ENCODE results near the gene HOXB3. TPM values are rescaled to one million over a fixed set of nuclear protein-coding genes. Genes with fewer than 3 reads are reported as not detected.
"Not testable (repeated sequence)": the region's sequence is repeated elsewhere in the genome, so short reads cannot be mapped to it uniquely, and the experiment has no call there.

HOXB3 gene
- total RNA-seq, 4 donors from 2014 or later: 11.4 to 48.7 (median 24.2) TPM

DNA sequence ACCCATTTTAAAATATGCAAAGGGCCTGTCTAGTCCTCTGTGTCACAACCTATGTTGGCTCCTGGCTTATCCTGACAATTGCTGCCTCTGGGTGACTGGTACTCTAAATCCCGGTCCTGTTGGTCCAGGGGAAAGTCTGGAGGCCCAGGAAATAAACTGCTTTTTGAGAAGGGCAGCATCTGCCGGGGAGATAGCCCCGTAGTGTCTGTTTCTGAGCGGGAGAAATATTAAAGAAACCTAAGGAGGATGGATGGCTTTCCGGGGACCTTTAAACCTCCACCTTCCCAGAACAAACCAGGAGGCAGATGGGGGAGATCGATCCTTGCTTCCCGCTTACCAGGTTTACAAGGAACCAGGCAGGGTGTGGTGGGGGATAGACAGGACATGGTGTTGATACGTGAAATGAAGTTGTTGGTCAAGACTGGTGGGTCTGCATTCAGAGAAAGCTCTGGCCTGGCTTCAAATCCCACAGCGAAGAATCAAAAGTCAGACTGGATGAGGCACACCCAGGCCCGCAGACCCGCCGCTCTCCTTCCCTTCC, 48.9 kb downstream of the HOXB3 start:
- Histone ChIP-seq H3K27ac (peak overlapping the region; percentile 90 to 98 (median 96)), H3K4me1 (peaks cover 8 to 34% (median 22%) of the 10 kb centered on the region in 3 donors), H3K4me3 (peak overlapping the region; percentile 73 to 81), H3K27me3 (no peaks in the 10 kb centered on the region), H3K36me3 (peaks cover 0 to 5% of the 10 kb centered on the region in 2 donors), H3K9me3 (no peaks in the 10 kb centered on the region)
- ATAC-seq: no peak
- 0 to 16% methylated on average over 7 to 11 of the region's 12 CpGs for WGBS, 2 donors (ENCODE audit: low coverage in 1 of 2)
- TF ChIP-seq CTCF (IDR thresholded peaks at IDR 0.05) (no peak), POLR2AphosphoS5 (IDR thresholded peaks at IDR 0.05) (no peak), POLR2A (IDR thresholded peaks at IDR 0.05) (no peak), EP300 (IDR thresholded peaks at IDR 0.05) (no peak)

DNA sequence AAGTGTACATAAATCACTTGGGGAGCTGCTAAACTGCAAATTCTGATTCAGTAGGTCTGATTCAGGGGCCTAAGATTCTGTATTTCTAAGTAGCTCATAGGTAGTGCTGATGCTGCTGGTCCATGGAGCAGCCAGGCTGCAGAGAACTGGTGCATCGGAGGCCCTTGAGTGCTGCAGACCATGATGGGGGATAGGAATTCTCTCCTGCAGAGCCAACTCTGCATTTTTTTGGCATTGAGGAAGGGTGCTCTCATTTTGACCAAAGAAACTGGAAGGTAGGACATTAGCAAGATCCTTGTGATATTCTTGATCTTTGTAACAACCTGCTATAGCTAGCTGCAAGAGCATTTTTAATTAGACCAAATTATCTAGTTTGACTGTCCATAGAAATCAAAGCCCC, 49.8 kb downstream of the HOXB3 start:
- H3K27me3 ChIP-seq: no peaks in the 10 kb centered on the region
- TF ChIP-seq CTCF (IDR thresholded peaks at IDR 0.05): no peak
- TF ChIP-seq POLR2A (IDR thresholded peaks at IDR 0.05): no peak
- TF ChIP-seq POLR2AphosphoS5 (IDR thresholded peaks at IDR 0.05): no peak
- TF ChIP-seq EP300 (IDR thresholded peaks at IDR 0.05): no peak
- peaks cover 0 to 5% of the 10 kb centered on the region in 2 donors for H3K36me3 ChIP-seq
- H3K27ac ChIP-seq: peak overlapping the region in 3 of 4 donors; percentile 96 to 98 (median 97)
- H3K9me3 ChIP-seq: no peaks in the 10 kb centered on the region
- H3K4me1 ChIP-seq: peaks cover 3 to 25% (median 13%) of the 10 kb centered on the region in 3 donors
- WGBS, 2 donors (ENCODE audit: low coverage in 1 of 2): 80% methylated on average over 1 of the region's 1 CpG; no CpG with 5 or more reads in 1 of the 2 donors
- no peak for ATAC-seq
- H3K4me3 ChIP-seq: no peak overlapping the region

- TF ChIP-seq CTCF (IDR thresholded peaks at IDR 0.05) (no peak), POLR2AphosphoS5 (IDR thresholded peaks at IDR 0.05) (no peak), EP300 (IDR thresholded peaks at IDR 0.05) (no peak), POLR2A (IDR thresholded peaks at IDR 0.05) (no peak)
- no peaks in the 10 kb centered on the region for H3K27me3 ChIP-seq
- no peak for ATAC-seq
- 55 to 76% methylated on average over 2 to 3 of the region's 4 CpGs for WGBS, 2 donors (ENCODE audit: low coverage in 1 of 2)
- H3K27ac ChIP-seq: peak overlapping the region in 3 of 4 donors; percentile 96 to 98 (median 97)
- H3K9me3 ChIP-seq: no peaks in the 10 kb centered on the region
- H3K4me3 ChIP-seq: no peak overlapping the region
- peaks cover 0 to 18% (median 8%) of the 10 kb centered on the region in 3 donors for H3K4me1 ChIP-seq
- peaks cover 0 to 5% of the 10 kb centered on the region in 2 donors for H3K36me3 ChIP-seq
These were observed 50.9 kb downstream of the HOXB3 start for GRCh38 chr17:48539177-48539576.

DNA sequence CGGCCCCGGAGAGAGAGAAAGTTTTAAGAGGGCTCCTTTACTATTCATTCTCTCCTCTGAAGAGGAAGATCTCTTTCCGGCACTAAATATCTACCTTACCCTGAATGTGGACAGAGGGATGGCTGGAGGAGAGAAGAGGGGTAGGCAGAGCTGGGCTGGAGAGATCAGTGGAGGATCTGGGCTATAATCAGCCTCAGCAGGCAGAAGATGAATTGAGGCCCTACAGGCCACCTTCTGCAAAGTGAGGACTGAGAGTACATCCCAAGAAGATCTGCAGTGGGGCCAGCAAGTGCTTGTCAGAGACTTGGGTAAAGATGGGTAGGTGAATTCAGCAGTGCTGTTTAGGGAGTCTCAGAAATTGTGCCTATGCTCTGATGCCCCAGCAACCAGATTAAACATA, 52.7 kb downstream of the HOXB3 start:
- WGBS, 2 donors (ENCODE audit: low coverage in 1 of 2): 40 to 100% methylated on average over 1 of the region's 3 CpGs

GRCh38 chr17:48535793-48536559, 54.1 kb downstream of the HOXB3 start:
- H3K4me1 ChIP-seq: peaks cover 0 to 13% (median 6%) of the 10 kb centered on the region in 3 donors
- WGBS, 2 donors (ENCODE audit: low coverage in 1 of 2): 87 to 92% methylated on average over 5 to 9 of the region's 9 CpGs
- H3K27me3 ChIP-seq, ATAC-seq, H3K36me3 ChIP-seq, H3K27ac ChIP-seq, H3K9me3 ChIP-seq, H3K4me3 ChIP-seq: not testable (repeated sequence)

More for the DNA sequence above, 52.7 kb downstream of the HOXB3 start:
- TF ChIP-seq POLR2A (IDR thresholded peaks at IDR 0.05) (no peak), EP300 (IDR thresholded peaks at IDR 0.05) (no peak), CTCF (IDR thresholded peaks at IDR 0.05) (no peak), POLR2AphosphoS5 (IDR thresholded peaks at IDR 0.05) (no peak)
- peaks cover 0 to 18% (median 8%) of the 10 kb centered on the region in 3 donors for H3K4me1 ChIP-seq
- no peaks in the 10 kb centered on the region for H3K9me3 ChIP-seq
- no peak for ATAC-seq
- no peaks in the 10 kb centered on the region for H3K36me3 ChIP-seq
- no peak overlapping the region for H3K27ac ChIP-seq
- H3K4me3 ChIP-seq: no peak overlapping the region
- no peaks in the 10 kb centered on the region for H3K27me3 ChIP-seq
